HL-60 (cell line): ENCODE measurements around the gene PCGF3.

Experiments used
- GABPA ChIP-seq: IDR thresholded peaks from 2 replicates; pipeline ENCODE4 v1.6.1; 2012; ENCODE audit warnings: low read depth
- POLR2AphosphoS5 ChIP-seq: IDR thresholded peaks from 2 replicates; pipeline ENCODE4 v1.6.1; 2012; ENCODE audit warnings: low read depth
- SPI1 ChIP-seq: IDR thresholded peaks from 2 replicates; pipeline ENCODE4 v1.6.1; 2012; ENCODE audit warnings: low read depth, mild to moderate bottlenecking, borderline replicate concordance
- TF ChIP-seq, protein P1 (sequence below): IDR thresholded peaks from one replicate; pipeline ENCODE4 v1.5.1; 2011; ENCODE audit warnings: low read length, control low read depth, inconsistent platforms; ENCODE audit not compliant: insufficient read depth
- TF ChIP-seq, protein P2 (sequence below): IDR thresholded peaks from 2 replicates; pipeline ENCODE4 v1.6.1; 2012; ENCODE audit warnings: low read depth; ENCODE audit not compliant: insufficient replicate concordance

DNA sequence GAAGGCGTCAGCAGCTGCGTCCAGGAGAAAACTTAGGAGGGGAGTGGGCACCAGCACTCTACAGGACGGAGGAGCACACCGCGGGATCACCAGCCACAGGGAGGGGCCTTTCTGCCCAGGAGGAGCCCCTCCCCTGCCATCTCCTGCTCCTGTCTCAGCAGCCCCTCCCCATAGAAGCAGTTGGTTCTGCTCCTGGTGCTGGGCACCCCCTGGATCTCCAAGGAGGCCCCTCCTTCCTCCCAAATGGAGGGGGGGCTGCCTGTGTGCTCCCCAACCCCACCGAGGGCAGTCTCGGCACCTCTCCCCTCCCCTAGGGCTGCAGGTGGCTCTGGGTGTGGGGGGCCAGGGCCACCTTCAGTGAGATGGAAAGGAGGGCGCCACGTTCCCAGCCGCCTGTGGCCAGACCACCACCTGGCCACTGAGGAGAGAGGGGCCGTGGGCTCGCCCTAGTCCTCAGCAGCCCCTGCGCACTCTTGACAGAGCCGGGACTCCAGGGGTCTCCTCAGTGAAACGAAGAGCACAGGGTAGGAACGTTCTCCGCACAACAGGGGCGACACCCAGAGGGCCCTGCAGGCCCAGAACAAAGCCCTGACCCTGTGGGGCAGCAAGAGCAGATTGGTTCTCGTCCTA lies 82.5 kb downstream of the PCGF3 start:
- TF ChIP-seq, protein P1, sequence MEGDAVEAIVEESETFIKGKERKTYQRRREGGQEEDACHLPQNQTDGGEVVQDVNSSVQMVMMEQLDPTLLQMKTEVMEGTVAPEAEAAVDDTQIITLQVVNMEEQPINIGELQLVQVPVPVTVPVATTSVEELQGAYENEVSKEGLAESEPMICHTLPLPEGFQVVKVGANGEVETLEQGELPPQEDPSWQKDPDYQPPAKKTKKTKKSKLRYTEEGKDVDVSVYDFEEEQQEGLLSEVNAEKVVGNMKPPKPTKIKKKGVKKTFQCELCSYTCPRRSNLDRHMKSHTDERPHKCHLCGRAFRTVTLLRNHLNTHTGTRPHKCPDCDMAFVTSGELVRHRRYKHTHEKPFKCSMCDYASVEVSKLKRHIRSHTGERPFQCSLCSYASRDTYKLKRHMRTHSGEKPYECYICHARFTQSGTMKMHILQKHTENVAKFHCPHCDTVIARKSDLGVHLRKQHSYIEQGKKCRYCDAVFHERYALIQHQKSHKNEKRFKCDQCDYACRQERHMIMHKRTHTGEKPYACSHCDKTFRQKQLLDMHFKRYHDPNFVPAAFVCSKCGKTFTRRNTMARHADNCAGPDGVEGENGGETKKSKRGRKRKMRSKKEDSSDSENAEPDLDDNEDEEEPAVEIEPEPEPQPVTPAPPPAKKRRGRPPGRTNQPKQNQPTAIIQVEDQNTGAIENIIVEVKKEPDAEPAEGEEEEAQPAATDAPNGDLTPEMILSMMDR = no peak
- TF ChIP-seq, protein P2, sequence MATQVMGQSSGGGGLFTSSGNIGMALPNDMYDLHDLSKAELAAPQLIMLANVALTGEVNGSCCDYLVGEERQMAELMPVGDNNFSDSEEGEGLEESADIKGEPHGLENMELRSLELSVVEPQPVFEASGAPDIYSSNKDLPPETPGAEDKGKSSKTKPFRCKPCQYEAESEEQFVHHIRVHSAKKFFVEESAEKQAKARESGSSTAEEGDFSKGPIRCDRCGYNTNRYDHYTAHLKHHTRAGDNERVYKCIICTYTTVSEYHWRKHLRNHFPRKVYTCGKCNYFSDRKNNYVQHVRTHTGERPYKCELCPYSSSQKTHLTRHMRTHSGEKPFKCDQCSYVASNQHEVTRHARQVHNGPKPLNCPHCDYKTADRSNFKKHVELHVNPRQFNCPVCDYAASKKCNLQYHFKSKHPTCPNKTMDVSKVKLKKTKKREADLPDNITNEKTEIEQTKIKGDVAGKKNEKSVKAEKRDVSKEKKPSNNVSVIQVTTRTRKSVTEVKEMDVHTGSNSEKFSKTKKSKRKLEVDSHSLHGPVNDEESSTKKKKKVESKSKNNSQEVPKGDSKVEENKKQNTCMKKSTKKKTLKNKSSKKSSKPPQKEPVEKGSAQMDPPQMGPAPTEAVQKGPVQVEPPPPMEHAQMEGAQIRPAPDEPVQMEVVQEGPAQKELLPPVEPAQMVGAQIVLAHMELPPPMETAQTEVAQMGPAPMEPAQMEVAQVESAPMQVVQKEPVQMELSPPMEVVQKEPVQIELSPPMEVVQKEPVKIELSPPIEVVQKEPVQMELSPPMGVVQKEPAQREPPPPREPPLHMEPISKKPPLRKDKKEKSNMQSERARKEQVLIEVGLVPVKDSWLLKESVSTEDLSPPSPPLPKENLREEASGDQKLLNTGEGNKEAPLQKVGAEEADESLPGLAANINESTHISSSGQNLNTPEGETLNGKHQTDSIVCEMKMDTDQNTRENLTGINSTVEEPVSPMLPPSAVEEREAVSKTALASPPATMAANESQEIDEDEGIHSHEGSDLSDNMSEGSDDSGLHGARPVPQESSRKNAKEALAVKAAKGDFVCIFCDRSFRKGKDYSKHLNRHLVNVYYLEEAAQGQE = no peak
- TF ChIP-seq POLR2AphosphoS5 (no peak), GABPA (no peak), SPI1 (no peak)
